Spleen (tissue), 11 donors: ENCODE data around the gene CENPO. TPM values are rescaled to one million over a fixed set of nuclear protein-coding genes. Genes with fewer than 3 reads are reported as not detected.

ENCODE experiments used
- DNase-seq: peaks from one replicate; pipeline ENCODE4 v3.0.0-alpha.2; 2020
- H3K27ac ChIP-seq, 8 donors: fragments of 200-600 bp; sonication (generic) in 7 of 8; 1 replicate in 4 of 8; 2 replicates in 4 of 8; pipeline versions ENCODE4 v1.5.0 to v1.8.0; 2016 to 2021; ENCODE audit warnings: inconsistent platforms in 4 of 8, mild to moderate bottlenecking in 4 of 8, moderate library complexity in 1 of 8
- H3K27me3 ChIP-seq, 7 donors: fragments of 200-600 bp; sonication (generic) in 6 of 7; replicated peaks in 1 of 7; 1 replicate in 4 of 7; 2 replicates in 3 of 7; pipeline versions ENCODE4 v1.5.0 to v1.8.0; 2016 to 2021; ENCODE audit warnings: inconsistent platforms in 3 of 7, mild to moderate bottlenecking in 1 of 7
- H3K36me3 ChIP-seq, 6 donors: fragments of 200-600 bp; sonication (generic) in 5 of 6; 1 replicate in 4 of 6; 2 replicates in 2 of 6; pipeline versions ENCODE4 v1.5.0 to v1.8.0; 2016 to 2021; ENCODE audit warnings: inconsistent platforms in 2 of 6
- H3K4me1 ChIP-seq, 6 donors: fragments of 200-600 bp; sonication (generic) in 5 of 6; 1 replicate in 3 of 6; 2 replicates in 3 of 6; pipeline versions ENCODE4 v1.5.0 to v1.8.0; 2016 to 2021; ENCODE audit warnings: inconsistent platforms in 3 of 6
- H3K4me3 ChIP-seq, 8 donors: fragments of 200-600 bp; sonication (generic) in 7 of 8; 1 replicate in 4 of 8; 2 replicates in 4 of 8; pipeline versions ENCODE4 v1.5.0 to v1.8.0; 2016 to 2021; ENCODE audit warnings: inconsistent platforms in 4 of 8, mild to moderate bottlenecking in 4 of 8, moderate library complexity in 2 of 8
- H3K9me3 ChIP-seq, 8 donors: fragments of 200-600 bp; sonication (generic) in 7 of 8; 1 replicate in 4 of 8; 2 replicates in 4 of 8; pipeline versions ENCODE4 v1.5.0 to v1.8.0; 2016 to 2021; ENCODE audit warnings: inconsistent platforms in 4 of 8
- POLR2A ChIP-seq, 3 donors: fragments of 450-650 bp; IDR thresholded peaks; one replicate each; pipeline ENCODE4 v1.5.1; 2017; ENCODE audit warnings: antibody characterized with exemption in 3 of 3, mild to moderate bottlenecking in 1 of 3
- POLR2AphosphoS5 ChIP-seq, 3 donors: sonication (generic); formaldehyde crosslinking; IDR thresholded peaks; one replicate each; pipeline ENCODE4 v1.5.1; 2017; ENCODE audit warnings: antibody characterized with exemption in 3 of 3
- WGBS, 5 donors: extraction: QIAGEN DNeasy Blood & Tissue Kit in 3 of 5; methylation state at CpG; one replicate each; pipeline versions ENCODE4 v1.1.5 to v1.1.7; 2013 to 2018; 5-methylcytosine and 5-hydroxymethylcytosine counted together
- intact Hi-C: fragments of 100-400 bp; cut with DNase I; formaldehyde crosslinking; loops from one replicate; pipeline ENCODE4 v1.15.0; 2023; ENCODE audit warnings: low total_unique reads
- polyA plus RNA-seq, 3 donors: library from polyadenylated mRNA; stranded (reverse); fragments of 200-250 nt; gene quantifications; one replicate each; pipeline ENCODE4 v1.2.1, GENCODE V29; 2013
- total RNA-seq, 7 donors: library from RNA; depleted of rRNA in 3 of 7; stranded (reverse); fragments of >200 nt in 3 of 7; fragmentation: NEBNext Ultra II Directional in 4 of 7; extraction: Animal tissue kit (Norgen Biotek cat#: 25700) in 4 of 7; gene quantifications; one replicate each; pipeline versions ENCODE4 v1.1.0 to v1.2.1, GENCODE V29; 2016 to 2021
- TF ChIP-seq, protein P1 (sequence below), 11 experiments: fragments of 200-600 bp in 7 of 11; fragments of 450-650 bp in 4 of 11; sonication (generic) in 4 of 11; IDR thresholded peaks in 8 of 11; conservative IDR thresholded peaks in 3 of 11; 1 replicate in 7 of 11; 2 replicates in 4 of 11; pipeline versions ENCODE4 v1.4.0 to v1.8.0; 2016 to 2021; ENCODE audit warnings: antibody characterized with exemption in 11 of 11, inconsistent platforms in 4 of 11, mild to moderate bottlenecking in 1 of 11
- donor health status: healthy with polysubstance abuse.
- donor health status: DM: no; HTN: no; CAD: no; lungs with moderate emphysema.
- donor health status: DM: no; HTN: no; CAD: no.
- donor health status: Bipolar disorder and iron deficiency.
- donor health status: healthy.
- donor health status: DM: no; HTN: no; CAD: no.
- donor health status: DM: yes; HTN: yes; CAD: no.

CENPO gene
- total and polyA plus RNA-seq, 10 donors = 1.7 to 10.4 (median 8.2) TPM

DNA sequence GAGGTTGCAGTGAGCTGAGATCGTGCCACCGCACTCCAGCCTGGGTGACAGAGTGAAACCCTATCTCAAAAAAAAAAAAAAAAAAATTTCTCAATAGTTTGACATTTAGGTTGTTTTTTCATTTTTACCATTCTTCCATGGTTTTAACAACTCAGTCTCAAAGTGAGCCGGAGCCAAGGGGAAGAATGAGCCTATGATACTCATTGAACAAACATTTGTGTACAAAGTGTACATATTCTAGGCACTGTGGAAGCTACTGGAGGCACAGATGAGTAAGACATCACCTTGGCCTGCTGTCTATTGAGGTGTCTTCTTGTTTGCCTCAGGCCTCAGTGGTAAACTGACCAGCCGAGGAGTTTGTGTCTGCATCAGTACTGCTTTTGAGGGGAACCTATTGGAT is 21.9 kb downstream of the CENPO start:
- WGBS, 5 donors = 90 to 98% (median 96%) methylated on average over 4 of the region's 4 CpGs
- Histone ChIP-seq H3K27me3 (no peaks in the 10 kb centered on the region), H3K4me1 (peaks cover 0 to 8% (median 0%) of the 10 kb centered on the region in 6 donors), H3K27ac (no peak overlapping the region), H3K36me3 (peaks cover 0 to 71% (median 24%) of the 10 kb centered on the region in 6 donors), H3K4me3 (no peak overlapping the region), H3K9me3 (no peaks in the 10 kb centered on the region)
- intact Hi-C loops = no loop called here
- TF ChIP-seq POLR2A (IDR thresholded peaks at IDR 0.05) (no peak), POLR2AphosphoS5 (IDR thresholded peaks at IDR 0.05) (no peak)
- TF ChIP-seq, protein P1, sequence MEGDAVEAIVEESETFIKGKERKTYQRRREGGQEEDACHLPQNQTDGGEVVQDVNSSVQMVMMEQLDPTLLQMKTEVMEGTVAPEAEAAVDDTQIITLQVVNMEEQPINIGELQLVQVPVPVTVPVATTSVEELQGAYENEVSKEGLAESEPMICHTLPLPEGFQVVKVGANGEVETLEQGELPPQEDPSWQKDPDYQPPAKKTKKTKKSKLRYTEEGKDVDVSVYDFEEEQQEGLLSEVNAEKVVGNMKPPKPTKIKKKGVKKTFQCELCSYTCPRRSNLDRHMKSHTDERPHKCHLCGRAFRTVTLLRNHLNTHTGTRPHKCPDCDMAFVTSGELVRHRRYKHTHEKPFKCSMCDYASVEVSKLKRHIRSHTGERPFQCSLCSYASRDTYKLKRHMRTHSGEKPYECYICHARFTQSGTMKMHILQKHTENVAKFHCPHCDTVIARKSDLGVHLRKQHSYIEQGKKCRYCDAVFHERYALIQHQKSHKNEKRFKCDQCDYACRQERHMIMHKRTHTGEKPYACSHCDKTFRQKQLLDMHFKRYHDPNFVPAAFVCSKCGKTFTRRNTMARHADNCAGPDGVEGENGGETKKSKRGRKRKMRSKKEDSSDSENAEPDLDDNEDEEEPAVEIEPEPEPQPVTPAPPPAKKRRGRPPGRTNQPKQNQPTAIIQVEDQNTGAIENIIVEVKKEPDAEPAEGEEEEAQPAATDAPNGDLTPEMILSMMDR (IDR thresholded peaks at IDR 0.05 in 8 of 11, conservative IDR thresholded peaks at IDR 0.05 in 3 of 11) = no peak
- DNase-seq = no peak

DNA sequence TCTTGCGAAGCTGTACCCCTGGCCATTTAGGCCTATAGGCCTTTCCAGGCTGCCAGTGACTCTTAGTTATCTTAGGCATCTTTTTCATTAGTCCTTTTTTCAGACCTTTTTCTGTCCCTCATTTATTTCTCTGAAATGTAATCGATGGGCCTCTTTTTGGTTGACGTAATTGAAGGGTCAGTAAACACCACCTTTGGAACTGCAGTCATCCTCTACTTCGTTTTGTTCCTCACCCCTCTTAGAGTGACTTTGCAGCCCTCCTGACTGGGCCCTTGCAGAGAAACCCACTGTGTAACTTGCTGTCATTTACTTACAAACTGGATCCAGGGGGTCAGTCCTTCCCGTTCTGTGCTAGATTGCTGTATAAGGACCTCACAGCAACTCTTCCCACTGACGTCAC is 23.2 kb downstream of the CENPO start:
- DNase-seq = no peak

DNA sequence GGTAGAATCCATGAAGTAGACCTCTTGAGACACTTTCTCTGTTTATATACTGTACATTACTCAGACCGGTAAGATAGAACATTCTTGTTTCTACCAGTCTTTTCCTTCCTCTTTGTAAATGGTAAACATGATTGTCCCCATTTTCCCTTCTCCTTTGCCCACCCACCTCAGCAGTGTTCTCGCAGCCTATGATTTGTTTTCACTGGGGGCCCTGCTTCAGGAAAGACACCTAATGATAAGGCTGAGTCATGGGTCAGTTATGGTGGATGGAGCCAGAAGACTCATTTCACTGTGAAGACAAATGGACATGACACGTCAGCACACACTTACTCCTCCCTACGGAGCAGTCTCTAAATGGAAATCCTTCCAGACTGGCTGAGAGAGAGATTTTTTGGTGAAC is 23.7 kb downstream of the CENPO start:
- no peak overlapping the region for H3K4me3 ChIP-seq
- intact Hi-C loops = no loop called here
- no peaks in the 10 kb centered on the region for H3K27me3 ChIP-seq
- no peak for DNase-seq
- peaks cover 0 to 8% (median 0%) of the 10 kb centered on the region in 6 donors for H3K4me1 ChIP-seq
- H3K9me3 ChIP-seq = no peaks in the 10 kb centered on the region
- peaks cover 0 to 88% (median 37%) of the 10 kb centered on the region in 6 donors for H3K36me3 ChIP-seq
- TF ChIP-seq POLR2AphosphoS5 (IDR thresholded peaks at IDR 0.05) = no peak
- no peak for TF ChIP-seq POLR2A (IDR thresholded peaks at IDR 0.05)
- TF ChIP-seq, protein P1 (IDR thresholded peaks at IDR 0.05 in 8 of 11, conservative IDR thresholded peaks at IDR 0.05 in 3 of 11) = no peak
- 87 to 93% (median 90%) methylated on average over 4 of the region's 4 CpGs for WGBS, 5 donors
- H3K27ac ChIP-seq = no peak overlapping the region

More for the DNA sequence above, 23.2 kb downstream of the CENPO start:
- Histone ChIP-seq H3K4me3 (no peak overlapping the region), H3K9me3 (no peaks in the 10 kb centered on the region), H3K27me3 (no peaks in the 10 kb centered on the region), H3K27ac (no peak overlapping the region), H3K4me1 (peaks cover 0 to 8% (median 0%) of the 10 kb centered on the region in 6 donors), H3K36me3 (peaks cover 0 to 83% (median 34%) of the 10 kb centered on the region in 6 donors)
- intact Hi-C loops = no loop called here
- 95 to 98% (median 97%) methylated on average over 6 of the region's 6 CpGs for WGBS, 5 donors
- no peak for TF ChIP-seq POLR2A (IDR thresholded peaks at IDR 0.05)
- TF ChIP-seq POLR2AphosphoS5 (IDR thresholded peaks at IDR 0.05) = no peak
- TF ChIP-seq, protein P1 (IDR thresholded peaks at IDR 0.05 in 8 of 11, conservative IDR thresholded peaks at IDR 0.05 in 3 of 11) = no peak

DNA sequence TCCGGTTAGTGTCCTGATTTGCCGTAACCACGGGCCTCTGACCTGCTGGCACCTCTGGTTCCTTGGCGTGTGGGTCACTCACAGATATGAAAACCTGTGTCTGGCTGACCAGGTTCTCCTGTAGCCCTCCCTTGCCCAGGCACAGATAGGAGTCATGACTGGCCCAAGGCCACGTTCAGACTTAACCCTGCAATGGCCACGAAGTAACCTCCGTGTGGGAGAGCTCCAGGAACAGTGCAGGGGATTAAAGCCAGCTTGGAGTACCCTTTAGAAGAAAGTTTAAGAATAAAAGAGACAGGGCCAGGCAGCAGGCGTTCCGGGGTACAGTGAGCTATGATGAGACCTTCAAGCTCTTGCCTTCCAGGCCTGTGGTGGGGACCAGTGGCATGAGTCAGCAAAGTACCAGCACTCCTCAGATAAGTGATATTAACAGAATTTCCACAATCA is 25.5 kb downstream of the CENPO start:
- Histone ChIP-seq H3K36me3 (peaks cover 0 to 98% (median 42%) of the 10 kb centered on the region in 6 donors), H3K27me3 (no peaks in the 10 kb centered on the region), H3K9me3 (no peaks in the 10 kb centered on the region), H3K4me3 (no peak overlapping the region), H3K4me1 (peaks cover 0 to 8% (median 0%) of the 10 kb centered on the region in 6 donors), H3K27ac (no peak overlapping the region)
- intact Hi-C loops = no loop called here
- peak; percentile 50 for DNase-seq
- TF ChIP-seq POLR2A (IDR thresholded peaks at IDR 0.05) (no peak), POLR2AphosphoS5 (IDR thresholded peaks at IDR 0.05) (no peak)
- TF ChIP-seq, protein P1 (IDR thresholded peaks at IDR 0.05 in 8 of 11, conservative IDR thresholded peaks at IDR 0.05 in 3 of 11) = no peak
- WGBS, 5 donors = 70 to 88% (median 76%) methylated on average over 8 to 9 of the region's 9 CpGs
